Colonic mucosa (tissue), 4 donors: ENCODE results near the gene MPST. TPM values are rescaled to one million over a fixed set of nuclear protein-coding genes. Genes with fewer than 3 reads are reported as not detected.

Experiments
- DNase-seq: peaks from one replicate; pipeline ENCODE4 v3.0.0-alpha.2; 2020
- H3K27ac ChIP-seq: fragments of 200-600 bp; one replicate; pipeline ENCODE4 v1.8.0; 2021
- H3K27me3 ChIP-seq: fragments of 200-600 bp; one replicate; pipeline ENCODE4 v1.8.0; 2021
- H3K36me3 ChIP-seq: fragments of 200-600 bp; one replicate; pipeline ENCODE4 v1.8.0; 2021
- H3K4me1 ChIP-seq: fragments of 200-600 bp; one replicate; pipeline ENCODE4 v1.8.0; 2021; ENCODE audit warnings: mild to moderate bottlenecking
- H3K4me3 ChIP-seq: fragments of 200-600 bp; one replicate; pipeline ENCODE4 v1.8.0; 2021
- H3K9ac ChIP-seq, 2 donors: one replicate each; pipeline ENCODE4 v1.7.0; 2013; ENCODE audit warnings: control low read depth in 2 of 2, low read depth in 2 of 2, low read length in 2 of 2
- H3K9me3 ChIP-seq: fragments of 200-600 bp; one replicate; pipeline ENCODE4 v1.8.0; 2021
- CTCF ChIP-seq: fragments of 200-600 bp; IDR thresholded peaks from one replicate; pipeline ENCODE4 v1.8.0; 2022; ENCODE audit warnings: antibody characterized with exemption, mild to moderate bottlenecking
- intact Hi-C: fragments of 100-400 bp; cut with DNase I; formaldehyde crosslinking; loops from one replicate; pipeline ENCODE4 v1.14.1; 2022
- total RNA-seq, 2 donors: library from RNA; stranded (reverse); fragmentation: NEBNext Ultra II Directional in 1 of 2; extraction: Animal tissue kit (Norgen Biotek cat#: 25700) in 1 of 2; gene quantifications; one replicate each; pipeline ENCODE4 v1.2.1, GENCODE V29; 2021
- donor health status: healthy.
- donor health status: DM: no; HTN: no; CAD: no.
- donor health status: DM: no; HTN: no; CAD: no.

MPST gene
- total RNA-seq, 2 donors from 2014 or later: 217 to 259 TPM

GRCh38 chr22:37012262-37012904 lies 7.2 kb upstream of the MPST start:
- Histone ChIP-seq H3K36me3 (no peaks in the 10 kb centered on the region), H3K9me3 (no peaks in the 10 kb centered on the region), H3K27ac (peak overlapping the region; percentile 55), H3K9ac (peak overlapping the region in 1 of 2 donors; percentile 73), H3K27me3 (no peaks in the 10 kb centered on the region), H3K4me3 (no peak overlapping the region), H3K4me1 (peaks cover 26% of the 10 kb centered on the region)
- intact Hi-C loops: no loop called here
- peak; percentile 89 for DNase-seq
- no peak for TF ChIP-seq CTCF

GRCh38 chr22:37012956-37013355 lies 6.6 kb upstream of the MPST start:
- Histone ChIP-seq H3K9me3 (no peaks in the 10 kb centered on the region), H3K4me3 (no peak overlapping the region), H3K27ac (peak overlapping the region; percentile 55), H3K27me3 (no peaks in the 10 kb centered on the region), H3K36me3 (no peaks in the 10 kb centered on the region), H3K9ac (peak overlapping the region in 1 of 2 donors; percentile 73), H3K4me1 (peaks cover 30% of the 10 kb centered on the region)
- intact Hi-C loops: no loop called here
- TF ChIP-seq CTCF: no peak
- DNase-seq: no peak

- Histone ChIP-seq H3K4me1 (peaks cover 35% of the 10 kb centered on the region), H3K9me3 (no peaks in the 10 kb centered on the region), H3K4me3 (no peak overlapping the region), H3K9ac (peak overlapping the region; percentile 27 to 89), H3K27me3 (no peaks in the 10 kb centered on the region), H3K36me3 (no peaks in the 10 kb centered on the region), H3K27ac (no peak overlapping the region)
- no peak for DNase-seq
- TF ChIP-seq CTCF: no peak
- intact Hi-C loops: no loop called here
Observed at GRCh38 chr22:37014415-37014806, 5.1 kb upstream of the MPST start.

GRCh38 chr22:37014835-37015586 lies 4.5 kb upstream of the MPST start:
- no peak for TF ChIP-seq CTCF
- Histone ChIP-seq H3K9ac (peak overlapping the region; percentile 27 to 89), H3K27ac (peak overlapping the region; percentile 77), H3K4me1 (peaks cover 35% of the 10 kb centered on the region), H3K36me3 (no peaks in the 10 kb centered on the region), H3K9me3 (no peaks in the 10 kb centered on the region), H3K27me3 (no peaks in the 10 kb centered on the region), H3K4me3 (no peak overlapping the region)
- intact Hi-C loops: no loop called here
- DNase-seq: no peak

- DNase-seq: no peak
- intact Hi-C loops: no loop called here
- Histone ChIP-seq H3K4me1 (peaks cover 39% of the 10 kb centered on the region), H3K9ac (peak overlapping the region; percentile 24 to 89), H3K27ac (peak overlapping the region; percentile 77), H3K27me3 (no peaks in the 10 kb centered on the region), H3K4me3 (no peak overlapping the region), H3K9me3 (no peaks in the 10 kb centered on the region), H3K36me3 (no peaks in the 10 kb centered on the region)
- no peak for TF ChIP-seq CTCF
Observed at GRCh38 chr22:37015587-37015878, 4.0 kb upstream of the MPST start.
